ENCODE data around the gene SLC6A12.

The SLC6A12 gene

DNA sequence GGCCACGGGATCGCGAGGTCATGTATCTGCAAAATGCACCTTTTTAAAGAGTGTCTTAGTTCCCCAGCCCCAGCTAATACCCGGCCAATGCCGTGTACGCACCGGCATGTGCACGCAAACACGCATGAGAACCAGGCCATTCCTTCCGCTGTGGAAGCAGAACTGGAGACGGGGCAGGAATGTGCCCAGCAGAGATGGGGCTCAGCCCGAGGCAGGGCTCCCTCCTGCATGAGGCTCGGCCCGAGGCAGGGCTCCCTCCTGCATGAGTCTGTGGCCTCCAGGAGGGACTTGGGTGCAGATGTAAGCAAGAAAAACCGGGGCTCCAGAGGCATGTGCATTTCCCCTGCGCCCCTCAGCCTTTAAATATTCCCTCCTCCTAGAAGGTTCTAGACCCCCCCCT, 38.2 kb downstream of the SLC6A12 start:
- Histone ChIP-seq H3K27me3 (peaks cover 0 to 38% of the 10 kb centered on the region in 2 donors), H3K27ac (no peak overlapping the region), H3K36me3 (no peaks in the 10 kb centered on the region), H3K9me3 (no peaks in the 10 kb centered on the region), H3K4me3 (no peak overlapping the region), H3K4me1 (peaks cover 0 to 24% (median 16%) of the 10 kb centered on the region in 4 donors)
- TF ChIP-seq, protein P1, sequence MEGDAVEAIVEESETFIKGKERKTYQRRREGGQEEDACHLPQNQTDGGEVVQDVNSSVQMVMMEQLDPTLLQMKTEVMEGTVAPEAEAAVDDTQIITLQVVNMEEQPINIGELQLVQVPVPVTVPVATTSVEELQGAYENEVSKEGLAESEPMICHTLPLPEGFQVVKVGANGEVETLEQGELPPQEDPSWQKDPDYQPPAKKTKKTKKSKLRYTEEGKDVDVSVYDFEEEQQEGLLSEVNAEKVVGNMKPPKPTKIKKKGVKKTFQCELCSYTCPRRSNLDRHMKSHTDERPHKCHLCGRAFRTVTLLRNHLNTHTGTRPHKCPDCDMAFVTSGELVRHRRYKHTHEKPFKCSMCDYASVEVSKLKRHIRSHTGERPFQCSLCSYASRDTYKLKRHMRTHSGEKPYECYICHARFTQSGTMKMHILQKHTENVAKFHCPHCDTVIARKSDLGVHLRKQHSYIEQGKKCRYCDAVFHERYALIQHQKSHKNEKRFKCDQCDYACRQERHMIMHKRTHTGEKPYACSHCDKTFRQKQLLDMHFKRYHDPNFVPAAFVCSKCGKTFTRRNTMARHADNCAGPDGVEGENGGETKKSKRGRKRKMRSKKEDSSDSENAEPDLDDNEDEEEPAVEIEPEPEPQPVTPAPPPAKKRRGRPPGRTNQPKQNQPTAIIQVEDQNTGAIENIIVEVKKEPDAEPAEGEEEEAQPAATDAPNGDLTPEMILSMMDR (IDR thresholded peaks at IDR 0.05) = no peak
- DNase-seq = no peak
- intact Hi-C loops (cut with DNase I; ENCODE audit: low total_unique reads) = no loop called here

DNA sequence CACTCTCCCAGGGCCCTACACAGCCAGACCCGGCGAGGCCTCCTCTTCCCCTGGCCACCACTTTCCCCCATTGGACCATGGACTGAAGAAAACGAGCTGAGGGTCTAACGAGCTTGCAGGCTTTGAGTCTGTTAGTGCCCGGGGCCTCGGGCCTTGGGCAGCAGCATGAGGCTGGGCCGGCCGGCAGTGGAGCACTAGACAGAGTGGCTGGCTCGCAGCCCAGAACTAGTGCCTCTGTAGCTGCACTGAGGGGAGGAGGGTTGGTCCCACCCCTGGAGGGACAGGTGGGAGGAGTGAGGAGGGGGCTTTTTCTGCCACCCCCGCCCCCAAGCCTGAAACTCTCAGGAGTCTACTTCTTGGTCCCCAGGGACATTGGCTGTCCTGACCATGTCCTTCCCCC, 38.7 kb downstream of the SLC6A12 start:
- Histone ChIP-seq H3K27ac (no peak overlapping the region), H3K27me3 (peaks cover 0 to 43% of the 10 kb centered on the region in 2 donors), H3K4me3 (no peak overlapping the region), H3K9me3 (no peaks in the 10 kb centered on the region), H3K4me1 (peaks cover 0 to 24% (median 16%) of the 10 kb centered on the region in 4 donors), H3K36me3 (no peaks in the 10 kb centered on the region)
- TF ChIP-seq, protein P1 (IDR thresholded peaks at IDR 0.05) = no peak
- intact Hi-C loops (cut with DNase I; ENCODE audit: low total_unique reads) = no loop called here
- DNase-seq = no peak

DNA sequence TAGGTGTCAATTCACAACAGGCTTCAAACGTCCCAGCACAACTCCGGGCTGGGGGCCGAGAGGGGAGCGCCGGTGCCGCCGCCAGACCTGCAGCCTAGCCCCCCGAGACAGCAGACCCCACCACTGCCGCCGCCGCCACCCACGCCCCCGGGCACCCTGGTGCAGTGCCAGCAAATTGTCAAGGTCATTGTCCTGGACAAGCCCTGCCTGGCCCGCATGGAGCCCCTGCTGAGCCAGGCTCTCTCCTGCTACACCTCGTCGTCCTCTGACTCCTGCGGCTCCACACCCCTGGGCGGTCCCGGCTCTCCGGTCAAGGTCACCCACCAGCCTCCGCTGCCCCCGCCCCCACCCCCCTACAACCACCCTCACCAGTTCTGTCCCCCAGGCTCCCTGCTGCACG, 39.4 kb downstream of the SLC6A12 start:
- intact Hi-C loops (cut with DNase I; ENCODE audit: low total_unique reads) = no loop called here
- TF ChIP-seq, protein P1 (IDR thresholded peaks at IDR 0.05) = no peak
- Histone ChIP-seq H3K36me3 (no peaks in the 10 kb centered on the region), H3K4me1 (peaks cover 0 to 24% (median 16%) of the 10 kb centered on the region in 4 donors), H3K9me3 (no peaks in the 10 kb centered on the region), H3K4me3 (no peak overlapping the region), H3K27ac (no peak overlapping the region), H3K27me3 (peaks cover 0 to 44% of the 10 kb centered on the region in 2 donors)
- DNase-seq = no peak

DNA sequence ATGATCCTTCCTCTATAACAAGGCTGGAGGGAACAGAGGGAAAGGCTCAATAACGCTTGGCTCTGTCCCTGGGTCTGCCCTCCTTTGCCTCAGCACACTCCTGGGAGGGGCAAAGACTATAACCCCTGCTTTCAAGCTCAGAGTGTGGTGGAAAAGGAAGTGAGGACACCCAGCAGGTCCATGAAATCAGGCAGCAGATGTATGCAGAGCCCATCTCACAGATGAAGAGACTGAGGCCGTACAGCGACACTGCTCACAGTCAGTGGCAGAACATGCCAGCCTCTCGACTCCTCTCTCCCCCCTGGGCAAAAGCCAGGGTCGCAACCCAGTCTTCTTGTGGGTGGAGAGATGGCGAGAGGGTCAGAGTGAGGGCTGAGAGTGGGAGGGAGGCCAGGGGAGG, 39.8 kb downstream of the SLC6A12 start:
- Histone ChIP-seq H3K27ac (no peak overlapping the region), H3K4me1 (peaks cover 0 to 24% (median 16%) of the 10 kb centered on the region in 4 donors), H3K36me3 (no peaks in the 10 kb centered on the region), H3K4me3 (no peak overlapping the region), H3K27me3 (peaks cover 0 to 44% of the 10 kb centered on the region in 2 donors), H3K9me3 (no peaks in the 10 kb centered on the region)
- intact Hi-C loops (cut with DNase I; ENCODE audit: low total_unique reads) = no loop called here
- no peak for DNase-seq
- TF ChIP-seq, protein P1 (IDR thresholded peaks at IDR 0.05) = no peak

DNA sequence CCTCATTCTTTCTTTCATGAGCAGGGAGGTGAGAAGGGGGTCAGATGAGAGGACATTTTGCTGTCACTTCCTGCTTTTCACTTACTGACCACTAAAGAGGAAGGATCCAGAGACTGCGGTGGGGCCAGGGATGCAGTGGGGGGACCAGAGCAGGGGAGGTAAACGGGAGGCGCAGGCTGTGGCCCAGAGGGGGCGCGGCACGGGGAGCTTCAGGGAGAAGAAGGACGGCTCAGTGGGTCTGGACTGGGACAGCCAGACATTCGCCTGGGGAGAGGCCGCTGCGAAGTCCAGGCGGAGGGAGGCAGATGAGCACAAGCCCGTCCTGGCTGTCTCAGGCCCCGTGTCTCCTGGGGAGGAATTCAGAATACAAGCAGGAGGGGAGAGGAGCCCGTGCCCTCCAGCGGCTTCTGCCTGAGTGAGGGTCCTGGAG, 41.2 kb downstream of the SLC6A12 start:
- Histone ChIP-seq H3K9me3 (no peaks in the 10 kb centered on the region), H3K36me3 (no peaks in the 10 kb centered on the region), H3K4me3 (no peak overlapping the region), H3K27ac (no peak overlapping the region), H3K27me3 (peaks cover 0 to 44% of the 10 kb centered on the region in 2 donors), H3K4me1 (peaks cover 0 to 24% (median 15%) of the 10 kb centered on the region in 4 donors)
- TF ChIP-seq, protein P1 (IDR thresholded peaks at IDR 0.05) = no peak
- intact Hi-C loops (cut with DNase I; ENCODE audit: low total_unique reads) = no loop called here
- DNase-seq = no peak
